ENCODE results near the gene ZNF414. TPM values are rescaled to one million over a fixed set of nuclear protein-coding genes. Genes with fewer than 3 reads are reported as not detected.

ZNF414 gene
- total and polyA plus RNA-seq, 2 experiments from 2014 or later, result 5.7 to 54.3 TPM

GRCh38 chr19:8473648-8474476, 40.1 kb downstream of the ZNF414 start:
- Histone ChIP-seq H3K27me3 (no peaks in the 10 kb centered on the region), H3K4me3 (no peak overlapping the region), H3K36me3 (replicated peaks; ENCODE audit: insufficient read depth, low read depth) (peaks cover 13% of the 10 kb centered on the region), H3K79me2 (peaks cover 99% of the 10 kb centered on the region), H3K4me2 (no peak overlapping the region), H3K9me2 (replicated peaks; ENCODE audit: insufficient read depth) (no peaks in the 10 kb centered on the region), H4K20me1 (ENCODE audit: insufficient read depth, poor library complexity, severe bottlenecking) (peaks cover 55% of the 10 kb centered on the region), H3K9me3 (ENCODE audit: low read depth) (no peaks in the 10 kb centered on the region), H3K4me1 (ENCODE audit: insufficient read depth) (no peaks in the 10 kb centered on the region), H3K27ac (no peak overlapping the region), H2AFZ (no peak overlapping the region)
- WGBS (ENCODE audit: low lambda C conversion rate, missing lambda C conversion rate), result 95% methylated on average over 6 of the region's 6 CpGs
- TF ChIP-seq CTCF (IDR thresholded peaks at IDR 0.05; ENCODE audit: poor library complexity) (no peak), EZH2phosphoT487 (IDR thresholded peaks at IDR 0.05; ENCODE audit: low read depth, severe bottlenecking, unreplicated experiment) (no peak)
- no peak for DNase-seq (ENCODE audit: low spot score)

GRCh38 chr19:8469613-8470368, 44.2 kb downstream of the ZNF414 start:
- Histone ChIP-seq H3K79me2 (peaks cover 96% of the 10 kb centered on the region), H4K20me1 (ENCODE audit: insufficient read depth, poor library complexity, severe bottlenecking) (peaks cover 50% of the 10 kb centered on the region), H3K4me1 (ENCODE audit: insufficient read depth) (no peaks in the 10 kb centered on the region), H3K9me3 (ENCODE audit: low read depth) (no peaks in the 10 kb centered on the region), H3K27ac (no peak overlapping the region), H2AFZ (no peak overlapping the region), H3K27me3 (no peaks in the 10 kb centered on the region), H3K36me3 (replicated peaks; ENCODE audit: insufficient read depth, low read depth) (peaks cover 19% of the 10 kb centered on the region), H3K4me2 (no peak overlapping the region), H3K4me3 (no peak overlapping the region), H3K9me2 (replicated peaks; ENCODE audit: insufficient read depth) (no peaks in the 10 kb centered on the region)
- no peak for DNase-seq (ENCODE audit: low spot score)
- 72% methylated on average over 13 of the region's 13 CpGs for WGBS (ENCODE audit: low lambda C conversion rate, missing lambda C conversion rate)
- no peak for TF ChIP-seq EZH2 (IDR thresholded peaks at IDR 0.05; ENCODE audit: borderline replicate concordance)
- TF ChIP-seq CTCF (IDR thresholded peaks at IDR 0.05; ENCODE audit: poor library complexity), result no peak
- no peak for TF ChIP-seq EZH2phosphoT487 (IDR thresholded peaks at IDR 0.05; ENCODE audit: low read depth, severe bottlenecking, unreplicated experiment)

DNA sequence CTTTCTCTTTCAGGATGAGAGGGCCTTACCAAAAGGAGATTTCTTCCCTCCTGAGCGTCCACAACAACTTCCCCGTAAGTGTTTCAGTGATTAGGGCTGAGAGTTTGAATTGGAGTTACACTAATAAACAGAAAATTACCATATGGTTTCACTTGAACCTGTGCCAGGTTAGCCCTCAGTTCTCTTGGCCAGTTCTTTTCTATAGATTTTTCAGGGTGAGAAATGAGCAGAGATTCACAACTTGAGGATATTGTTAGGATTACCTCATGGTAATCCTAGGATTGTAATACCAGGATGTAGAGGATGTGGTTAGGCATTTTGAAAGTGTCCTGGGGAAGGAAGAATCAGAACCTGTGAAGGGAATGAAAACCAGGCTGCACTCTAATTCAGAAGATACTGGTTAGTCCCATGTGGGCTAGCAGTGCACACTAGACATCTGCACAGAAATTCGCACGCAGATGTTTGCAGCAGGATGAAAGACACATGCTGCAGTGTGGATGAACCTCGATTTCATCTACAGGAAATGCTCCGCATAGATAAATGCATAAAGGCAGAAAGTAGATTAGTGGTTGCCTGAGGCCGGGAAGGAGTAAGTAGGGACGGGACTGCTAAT, 45.1 kb downstream of the ZNF414 start:
- TF ChIP-seq EZH2phosphoT487 (IDR thresholded peaks at IDR 0.05; ENCODE audit: low read depth, severe bottlenecking, unreplicated experiment) (no peak), EZH2 (IDR thresholded peaks at IDR 0.05; ENCODE audit: borderline replicate concordance) (no peak), CTCF (IDR thresholded peaks at IDR 0.05; ENCODE audit: poor library complexity) (no peak)
- Histone ChIP-seq H3K9me2 (replicated peaks; ENCODE audit: insufficient read depth) (no peaks in the 10 kb centered on the region), H4K20me1 (ENCODE audit: insufficient read depth, poor library complexity, severe bottlenecking) (peaks cover 60% of the 10 kb centered on the region), H3K9me3 (ENCODE audit: low read depth) (no peaks in the 10 kb centered on the region), H3K27me3 (no peaks in the 10 kb centered on the region), H3K4me1 (ENCODE audit: insufficient read depth) (no peaks in the 10 kb centered on the region), H3K36me3 (replicated peaks; ENCODE audit: insufficient read depth, low read depth) (peaks cover 19% of the 10 kb centered on the region), H3K4me2 (no peak overlapping the region), H3K79me2 (peaks cover 96% of the 10 kb centered on the region), H2AFZ (no peak overlapping the region), H3K27ac (no peak overlapping the region), H3K4me3 (no peak overlapping the region)
- no peak for DNase-seq (ENCODE audit: low spot score)
- 84% methylated on average over 8 of the region's 8 CpGs for WGBS (ENCODE audit: low lambda C conversion rate, missing lambda C conversion rate)

Measured in hepatocyte (in vitro differentiated cells).